Endothelial cell of umbilical vein (primary cell): Measurements from ENCODE around the gene CYP4X1. TPM values are rescaled to one million over a fixed set of nuclear protein-coding genes. Genes with fewer than 3 reads are reported as not detected.

Experiments
- BruUV-seq: library from RNA; stranded (reverse); fragments of 400-500 nt; replicated peaks from 2 replicates; lab custom pipeline; 2021; lab: Mats Ljungman, UMichigan
- CTCF ChIA-PET: fragments of 300-600, 350-600 bp; sonication (Branson Sonifier 250); formaldehyde crosslinking; loops from one replicate; lab custom pipeline; 2021; ENCODE audit warnings: antibody characterized with exemption, inconsistent platforms; lab: Charles Lee
- POLR2A ChIA-PET: fragments of 300-600, 350-600 bp; sonication (Branson Sonifier 250); formaldehyde crosslinking; loops from one replicate; lab custom pipeline; 2021; ENCODE audit warnings: antibody characterized with exemption, inconsistent platforms; lab: Charles Lee
- DNase-seq: peaks from one replicate; pipeline ENCODE4 v3.0.0-alpha.2; 2011; ENCODE audit warnings: low read depth, low spot score
- FAIRE-seq: peaks from 2 replicates; lab custom pipeline; 2011; peaks lifted over from hg19 to GRCh38; lab: Jason Lieb, UNC
- H2AFZ ChIP-seq: 2 replicates; pipeline ENCODE4 v1.6.0; 2012; ENCODE audit warnings: low read depth, low read length, control low read depth, inconsistent platforms
- H3K27ac ChIP-seq: 2 replicates; pipeline ENCODE4 v1.5.1; 2011; ENCODE audit warnings: low read depth, mild to moderate bottlenecking, control low read depth, low read length, moderate library complexity; ENCODE audit not compliant: insufficient read depth
- H3K27me3 ChIP-seq, 2 experiments: 2 replicates each; pipeline versions ENCODE4 v1.6.0 to v1.6.1; 2011; ENCODE audit warnings: low read length in 2 of 2, mixed read lengths in 1 of 2; ENCODE audit not compliant: control insufficient read depth in 2 of 2, insufficient read depth in 2 of 2
- H3K36me3 ChIP-seq, 2 experiments: 2 replicates in 1 of 2; 3 replicates in 1 of 2; pipeline ENCODE4 v1.5.1; 2011; ENCODE audit warnings: low read length in 2 of 2, mild to moderate bottlenecking in 1 of 2, moderate library complexity in 1 of 2; ENCODE audit not compliant: control insufficient read depth in 2 of 2, insufficient read depth in 2 of 2; ENCODE audit errors: extremely low read depth in 1 of 2
- H3K4me1 ChIP-seq: 3 replicates; pipeline ENCODE4 v1.5.1; 2011; ENCODE audit warnings: mild to moderate bottlenecking, low read length; ENCODE audit not compliant: control insufficient read depth, insufficient read depth; ENCODE audit errors: extremely low read depth
- H3K4me2 ChIP-seq: 2 replicates; pipeline ENCODE4 v1.6.1; 2011; ENCODE audit warnings: low read length, control low read depth, mixed read lengths; ENCODE audit not compliant: insufficient read depth
- H3K4me3 ChIP-seq, 3 experiments: fragments of 200-600 bp in 1 of 3; sonication (generic), shearing (Covaris generic) in 1 of 3; replicated peaks in 1 of 3; 2 replicates each; pipeline ENCODE4 v1.5.1; 2011 to 2016; ENCODE audit warnings: control low read depth in 3 of 3, low read length in 3 of 3, mild to moderate bottlenecking in 2 of 3, inconsistent platforms in 1 of 3, low read depth in 1 of 3, moderate library complexity in 1 of 3; ENCODE audit not compliant: insufficient read depth in 1 of 3
- H3K79me2 ChIP-seq: 2 replicates; pipeline ENCODE4 v1.6.0; 2012; ENCODE audit warnings: low read length, inconsistent platforms; ENCODE audit not compliant: control insufficient read depth, insufficient read depth
- H3K9ac ChIP-seq: replicated peaks from 2 replicates; pipeline ENCODE3; 2011; ENCODE audit warnings: low read length, control low read depth; ENCODE audit not compliant: insufficient read depth; ENCODE audit errors: extremely low read depth
- H3K9me1 ChIP-seq: replicated peaks from 3 replicates; pipeline ENCODE4 v1.6.0; 2011; ENCODE audit warnings: mild to moderate bottlenecking, low read length; ENCODE audit not compliant: control insufficient read depth, insufficient read depth; ENCODE audit errors: extremely low read depth
- H3K9me3 ChIP-seq: replicated peaks from 2 replicates; pipeline ENCODE4 v1.5.1; 2012; ENCODE audit warnings: low read length, inconsistent platforms; ENCODE audit not compliant: control insufficient read depth, insufficient read depth
- H4K20me1 ChIP-seq: replicated peaks from 2 replicates; pipeline ENCODE3; 2011; ENCODE audit warnings: mild to moderate bottlenecking, low read length; ENCODE audit not compliant: control insufficient read depth, insufficient read depth; ENCODE audit errors: extremely low read depth
- CTCF ChIP-seq, 2 donors: IDR thresholded peaks; 1 replicate in 1 of 2; 2 replicates in 1 of 2; pipeline ENCODE4 v1.5.1; 2011; ENCODE audit warnings: low read length in 2 of 2, mild to moderate bottlenecking in 2 of 2, moderate library complexity in 2 of 2, control low read depth in 1 of 2, inconsistent platforms in 1 of 2, low read depth in 1 of 2; ENCODE audit not compliant: insufficient read depth in 1 of 2; ENCODE audit errors: extremely low read depth in 1 of 2
- EZH2 ChIP-seq: IDR thresholded peaks from 2 replicates; pipeline ENCODE4 v1.6.1; 2012; ENCODE audit warnings: borderline replicate concordance, low read depth, mild to moderate bottlenecking, moderate library complexity, low read length, inconsistent platforms; ENCODE audit not compliant: severe bottlenecking
- FOS ChIP-seq: IDR thresholded peaks from 2 replicates; pipeline ENCODE4 v1.6.1; 2011; ENCODE audit warnings: mild to moderate bottlenecking, low read length, moderate library complexity, borderline replicate concordance; ENCODE audit not compliant: insufficient read depth
- GATA2 ChIP-seq: IDR thresholded peaks from 2 replicates; pipeline ENCODE4 v1.7.0; 2011; ENCODE audit warnings: low read depth, mild to moderate bottlenecking, moderate library complexity, mixed read lengths, low read length; ENCODE audit not compliant: insufficient read length, insufficient read depth
- JUN ChIP-seq: IDR thresholded peaks from 2 replicates; pipeline ENCODE4 v1.6.1; 2011; ENCODE audit warnings: borderline replicate concordance, low read depth; ENCODE audit not compliant: insufficient read length, insufficient read depth
- MAX ChIP-seq: IDR thresholded peaks from 2 replicates; pipeline ENCODE4 v1.6.1; 2011; ENCODE audit not compliant: insufficient read depth, insufficient read length
- MYC ChIP-seq: IDR thresholded peaks from one replicate; pipeline ENCODE4 v1.6.1; 2011; ENCODE audit warnings: mild to moderate bottlenecking, low read depth, low read length
- POLR2A ChIP-seq: IDR thresholded peaks from 2 replicates; pipeline ENCODE4 v1.6.1; 2012; ENCODE audit warnings: low read depth, mild to moderate bottlenecking, control low read depth, low read length
- POLR2AphosphoS5 ChIP-seq: IDR thresholded peaks from 2 replicates; pipeline ENCODE4 v1.6.1; 2012; ENCODE audit warnings: low read depth, mild to moderate bottlenecking, control low read depth, low read length, moderate library complexity; ENCODE audit not compliant: insufficient read depth
- dilution Hi-C: fragments of 300-500 bp; cut with MboI; formaldehyde crosslinking; loops from one replicate; pipeline ENCODE4 v1.15.0; 2019; ENCODE audit warnings: low sequenced_read_pairs; ENCODE audit not compliant: extremely low pct_ligation_motif_present
- intact Hi-C: fragments of 100-400 bp; cut with micrococcal nuclease; formaldehyde crosslinking; loops from one replicate; pipeline ENCODE4 v1.10.0; 2022
- polyA plus RNA-seq, 4 experiments: library from polyadenylated mRNA; depleted of rRNA in 3 of 4; stranded (reverse) in 3 of 4; unstranded in 1 of 4; fragments of >200 nt; gene quantifications; 2 replicates each; pipeline versions ENCODE4 v1.2.1 to v1.2.3, GENCODE V29; 2011 to 2012; ENCODE audit warnings: missing spikeins in 1 of 4
- total RNA-seq: library from RNA; stranded (reverse); gene quantifications from 2 replicates; pipeline ENCODE4 v1.2.3, GENCODE V29; 2021

The CYP4X1 gene
- total and polyA plus RNA-seq, 2 donors (not counting 3 experiments of a cell fraction or from before 2014, with no cell fraction given) = 2.4 to 3.7 TPM

- no peak for TF ChIP-seq MAX
- no peak for TF ChIP-seq GATA2
- no peak for TF ChIP-seq MYC
- no peak for TF ChIP-seq POLR2A
- no peak for TF ChIP-seq CTCF (IDR thresholded peaks at IDR 0.05; ENCODE audit: extremely low read depth in 1 of 2, insufficient read depth in 1 of 2, low read depth in 1 of 2, low read length in 2 of 2)
- TF ChIP-seq FOS = no peak
- TF ChIP-seq JUN = no peak
- no peak for TF ChIP-seq POLR2AphosphoS5
- no peak for TF ChIP-seq EZH2
- no peak overlapping the region for H3K4me2 ChIP-seq
- H3K9ac ChIP-seq = no peak overlapping the region
- no peaks in the 10 kb centered on the region for H3K79me2 ChIP-seq
- no peak overlapping the region for H3K27ac ChIP-seq
- H3K4me1 ChIP-seq = peaks cover under 1% of the 10 kb centered on the region
- H2AFZ ChIP-seq = no peak overlapping the region
- FAIRE-seq (no peak), DNase-seq (no peak)
- intact Hi-C loops = no loop called here
- CTCF ChIA-PET = interaction anchor here (1.0 kb wide), 1 partner anchor 138 kb away, joined by 3 read pairs; no protein-coding TSS in a partner anchor
- no peak overlapping the region for H3K4me3 ChIP-seq
- dilution Hi-C loops = no loop called here
- no peaks in the 10 kb centered on the region for H3K36me3 ChIP-seq
- no peaks in the 10 kb centered on the region for H4K20me1 ChIP-seq
- no TSS peak for BruUV-seq
- no peaks in the 10 kb centered on the region for H3K9me3 ChIP-seq
- no peaks in the 10 kb centered on the region for H3K27me3 ChIP-seq
- POLR2A ChIA-PET = no interaction called here
- H3K9me1 ChIP-seq = no peaks in the 10 kb centered on the region
Observed at GRCh38 chr1:47036764-47037163, 13.3 kb downstream of the CYP4X1 start.
